ENCODE data around the gene SLC34A1. TPM values are rescaled to one million over a fixed set of nuclear protein-coding genes. Genes with fewer than 3 reads are reported as not detected.

The SLC34A1 gene
- polyA plus RNA-seq, 3 donors = not detected

GRCh38 chr5:177362610-177363507 is 21.4 kb upstream of the SLC34A1 start:
- peak in 2 of 3 donors; percentile 49 to 63 for DNase-seq
- H3K36me3 ChIP-seq (replicated peaks in 1 of 2; ENCODE audit: control insufficient read depth in 1 of 2, insufficient read depth in 2 of 2, low read length in 2 of 2) = peaks cover 29 to 42% of the 10 kb centered on the region in 2 donors
- H3K79me2 ChIP-seq (ENCODE audit: insufficient read depth, low read length) = peaks cover 83% of the 10 kb centered on the region

More at GRCh38 chr5:177362610-177363507, 21.4 kb upstream of the SLC34A1 start:
- H2AFZ ChIP-seq (ENCODE audit: insufficient read depth, low read depth, low read length, poor library complexity, severe bottlenecking) = peak overlapping the region; percentile 37
- H3K27me3 ChIP-seq (ENCODE audit: control insufficient read depth in 2 of 2, insufficient read depth in 2 of 2, low read length in 2 of 2) = no peaks in the 10 kb centered on the region
- peak overlapping the region; percentile 22 to 86 for H3K27ac ChIP-seq (ENCODE audit: low read depth in 1 of 2, low read length in 2 of 2)
- Mint-ChIP-seq H3K4me1 (peaks cover 70% of the 10 kb centered on the region), H3K27me3 (ENCODE audit: low read depth in 3 of 3) (peaks cover 0 to 3% (median 2%) of the 10 kb centered on the region in 3 donors), H3K27ac (peak overlapping the region in 6 of 7 donors; percentile 64 to 91 (median 86)), H3K9me3 (peaks cover 0 to 2% (median 0%) of the 10 kb centered on the region in 7 donors), H3K4me3 (peak overlapping the region; percentile 76 to 87), H3K36me3 (peaks cover 31 to 53% of the 10 kb centered on the region in 2 donors)
- H3K4me3 ChIP-seq (replicated peaks in 1 of 3; ENCODE audit: low read depth in 2 of 3, low read length in 3 of 3) = peak overlapping the region; percentile 29 to 76 (median 43)
- peaks cover 63 to 75% of the 10 kb centered on the region in 2 donors for H3K4me1 ChIP-seq (ENCODE audit: control insufficient read depth in 1 of 2, insufficient read depth in 2 of 2, low read length in 2 of 2)
- peaks cover 96% of the 10 kb centered on the region for H4K20me1 ChIP-seq (ENCODE audit: insufficient read depth, low read length)
- 5% methylated on average over 51 of the region's 59 CpGs for WGBS (ENCODE audit: insufficient coverage)
- peak overlapping the region; percentile 81 for H3K4me2 ChIP-seq (replicated peaks; ENCODE audit: extremely low read depth, low read length, poor library complexity, severe bottlenecking)
- TF ChIP-seq CTCF (IDR thresholded peaks at IDR 0.05) = no peak
- no peaks in the 10 kb centered on the region for H3K9me3 ChIP-seq (replicated peaks in 1 of 2; ENCODE audit: control insufficient read depth in 1 of 2, insufficient read depth in 1 of 2, low read length in 2 of 2)
- H3K9ac ChIP-seq (ENCODE audit: insufficient read depth, low read length, poor library complexity, severe bottlenecking) = peak overlapping the region; percentile 55
- intact Hi-C loops (cut with micrococcal nuclease) = no loop called here

All from CD14-positive monocyte (primary cell).